GM23338 (cell line): ENCODE data around the gene ISL1.

Source experiments
- EZH2 ChIP-seq: fragments of 200-600 bp; sonication (generic); IDR thresholded peaks from one replicate; pipeline ENCODE4 v1.8.0; 2017; ENCODE audit warnings: antibody characterized with exemption, mild to moderate bottlenecking, low read depth; ENCODE audit not compliant: unreplicated experiment
- EZH2phosphoT487 ChIP-seq: fragments of 200-600 bp; sonication (generic); IDR thresholded peaks from one replicate; pipeline ENCODE4 v1.8.1; 2018; ENCODE audit warnings: antibody characterized with exemption; ENCODE audit not compliant: unreplicated experiment
- POLR2AphosphoS5 ChIP-seq: IDR thresholded peaks from 2 replicates; pipeline ENCODE4 v1.6.1; 2016; ENCODE audit warnings: antibody characterized with exemption, low read depth
- STAT1 ChIP-seq: IDR thresholded peaks from one replicate; pipeline ENCODE4 v1.6.1; 2016; ENCODE audit warnings: antibody characterized with exemption; ENCODE audit not compliant: unreplicated experiment
- ZNF331 ChIP-seq: fragments of 250-450 bp; sonication (Bioruptor Pico); IDR thresholded peaks from 2 replicates; pipeline ENCODE4 v1.5.0; 2020; ENCODE audit warnings: low read depth, mild to moderate bottlenecking, moderate library complexity
- TF ChIP-seq, protein P1 (sequence below), 2 experiments: fragments of 200-600 bp in 1 of 2; sonication (generic) in 1 of 2; conservative IDR thresholded peaks; 2 replicates each; pipeline versions ENCODE4 v1.5.1 to v1.6.1; 2016 to 2017; ENCODE audit warnings: antibody characterized with exemption in 2 of 2, low read depth in 2 of 2, mild to moderate bottlenecking in 2 of 2, moderate library complexity in 1 of 2
- TF ChIP-seq, protein P2 (sequence below): IDR thresholded peaks from one replicate; pipeline ENCODE4 v1.6.1; 2018; ENCODE audit warnings: antibody characterized with exemption; ENCODE audit not compliant: unreplicated experiment

DNA sequence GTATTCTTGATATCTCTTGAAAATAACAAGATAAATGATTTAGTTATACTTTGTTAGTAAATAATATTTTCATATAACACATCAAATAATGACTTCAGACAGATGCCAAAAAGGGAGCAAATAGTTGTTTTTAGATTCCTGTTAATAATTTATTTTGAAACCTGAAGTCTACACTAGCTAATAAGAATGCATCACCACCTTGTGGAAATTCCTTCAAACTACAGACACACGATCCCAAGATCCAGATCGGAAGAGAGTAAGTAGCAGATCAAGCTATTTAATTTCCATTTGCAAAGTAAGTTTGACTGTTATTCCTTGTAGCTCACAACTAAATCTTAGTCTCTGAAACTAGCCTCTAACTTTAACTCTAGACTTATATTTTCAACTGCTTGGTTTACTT is 35.5 kb upstream of the ISL1 start:
- TF ChIP-seq EZH2phosphoT487 (no peak), STAT1 (no peak), EZH2 (no peak), ZNF331 (CRISPR knock-in tag) (no peak), POLR2AphosphoS5 (no peak)
- TF ChIP-seq, protein P1, sequence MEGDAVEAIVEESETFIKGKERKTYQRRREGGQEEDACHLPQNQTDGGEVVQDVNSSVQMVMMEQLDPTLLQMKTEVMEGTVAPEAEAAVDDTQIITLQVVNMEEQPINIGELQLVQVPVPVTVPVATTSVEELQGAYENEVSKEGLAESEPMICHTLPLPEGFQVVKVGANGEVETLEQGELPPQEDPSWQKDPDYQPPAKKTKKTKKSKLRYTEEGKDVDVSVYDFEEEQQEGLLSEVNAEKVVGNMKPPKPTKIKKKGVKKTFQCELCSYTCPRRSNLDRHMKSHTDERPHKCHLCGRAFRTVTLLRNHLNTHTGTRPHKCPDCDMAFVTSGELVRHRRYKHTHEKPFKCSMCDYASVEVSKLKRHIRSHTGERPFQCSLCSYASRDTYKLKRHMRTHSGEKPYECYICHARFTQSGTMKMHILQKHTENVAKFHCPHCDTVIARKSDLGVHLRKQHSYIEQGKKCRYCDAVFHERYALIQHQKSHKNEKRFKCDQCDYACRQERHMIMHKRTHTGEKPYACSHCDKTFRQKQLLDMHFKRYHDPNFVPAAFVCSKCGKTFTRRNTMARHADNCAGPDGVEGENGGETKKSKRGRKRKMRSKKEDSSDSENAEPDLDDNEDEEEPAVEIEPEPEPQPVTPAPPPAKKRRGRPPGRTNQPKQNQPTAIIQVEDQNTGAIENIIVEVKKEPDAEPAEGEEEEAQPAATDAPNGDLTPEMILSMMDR (conservative IDR thresholded peaks at IDR 0.05; ENCODE audit: low read depth in 2 of 2), result peak; percentile 62 to 69
- TF ChIP-seq, protein P2, sequence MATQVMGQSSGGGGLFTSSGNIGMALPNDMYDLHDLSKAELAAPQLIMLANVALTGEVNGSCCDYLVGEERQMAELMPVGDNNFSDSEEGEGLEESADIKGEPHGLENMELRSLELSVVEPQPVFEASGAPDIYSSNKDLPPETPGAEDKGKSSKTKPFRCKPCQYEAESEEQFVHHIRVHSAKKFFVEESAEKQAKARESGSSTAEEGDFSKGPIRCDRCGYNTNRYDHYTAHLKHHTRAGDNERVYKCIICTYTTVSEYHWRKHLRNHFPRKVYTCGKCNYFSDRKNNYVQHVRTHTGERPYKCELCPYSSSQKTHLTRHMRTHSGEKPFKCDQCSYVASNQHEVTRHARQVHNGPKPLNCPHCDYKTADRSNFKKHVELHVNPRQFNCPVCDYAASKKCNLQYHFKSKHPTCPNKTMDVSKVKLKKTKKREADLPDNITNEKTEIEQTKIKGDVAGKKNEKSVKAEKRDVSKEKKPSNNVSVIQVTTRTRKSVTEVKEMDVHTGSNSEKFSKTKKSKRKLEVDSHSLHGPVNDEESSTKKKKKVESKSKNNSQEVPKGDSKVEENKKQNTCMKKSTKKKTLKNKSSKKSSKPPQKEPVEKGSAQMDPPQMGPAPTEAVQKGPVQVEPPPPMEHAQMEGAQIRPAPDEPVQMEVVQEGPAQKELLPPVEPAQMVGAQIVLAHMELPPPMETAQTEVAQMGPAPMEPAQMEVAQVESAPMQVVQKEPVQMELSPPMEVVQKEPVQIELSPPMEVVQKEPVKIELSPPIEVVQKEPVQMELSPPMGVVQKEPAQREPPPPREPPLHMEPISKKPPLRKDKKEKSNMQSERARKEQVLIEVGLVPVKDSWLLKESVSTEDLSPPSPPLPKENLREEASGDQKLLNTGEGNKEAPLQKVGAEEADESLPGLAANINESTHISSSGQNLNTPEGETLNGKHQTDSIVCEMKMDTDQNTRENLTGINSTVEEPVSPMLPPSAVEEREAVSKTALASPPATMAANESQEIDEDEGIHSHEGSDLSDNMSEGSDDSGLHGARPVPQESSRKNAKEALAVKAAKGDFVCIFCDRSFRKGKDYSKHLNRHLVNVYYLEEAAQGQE, result no peak
